ENCODE measurements around the gene FLACC1. TPM values are rescaled to one million over a fixed set of nuclear protein-coding genes. Genes with fewer than 3 reads are reported as not detected.

FLACC1 gene
- total and polyA plus RNA-seq, 7 donors, result 0.69 to 1.6 (median 1.2) TPM; not detected in 1

- H3K27ac ChIP-seq, result no peak overlapping the region
- no peaks in the 10 kb centered on the region for H3K4me1 ChIP-seq
- TF ChIP-seq POLR2AphosphoS5 (IDR thresholded peaks at IDR 0.05), result no peak
- no peak for TF ChIP-seq POLR2A (IDR thresholded peaks at IDR 0.05)
- TF ChIP-seq CTCF (IDR thresholded peaks at IDR 0.05), result no peak
- no peak for TF ChIP-seq EP300 (IDR thresholded peaks at IDR 0.05)
- 90 to 91% methylated on average over 6 of the region's 6 CpGs for WGBS, 2 donors
- no peaks in the 10 kb centered on the region for H3K36me3 ChIP-seq
- no peak for DNase-seq
- H3K9me3 ChIP-seq, result no peaks in the 10 kb centered on the region
- H3K4me3 ChIP-seq, result no peak overlapping the region
- H3K27me3 ChIP-seq, result no peaks in the 10 kb centered on the region
- intact Hi-C loops (cut with DNase I), result no loop called here
Observed at GRCh38 chr2:201248288-201248844, 108.8 kb downstream of the FLACC1 start.

- intact Hi-C loops (cut with DNase I), result no loop called here
- 65 to 66% methylated on average over 4 of the region's 4 CpGs for WGBS, 2 donors
Observed at GRCh38 chr2:201246280-201246679, 110.9 kb downstream of the FLACC1 start.

GRCh38 chr2:201244829-201245228 is 112.3 kb downstream of the FLACC1 start:
- Histone ChIP-seq H3K9me3 (no peaks in the 10 kb centered on the region), H3K27ac (no peak overlapping the region), H3K4me3 (no peak overlapping the region), H3K4me1 (no peaks in the 10 kb centered on the region), H3K36me3 (no peaks in the 10 kb centered on the region), H3K27me3 (no peaks in the 10 kb centered on the region)
- intact Hi-C loops (cut with DNase I), result no loop called here
- TF ChIP-seq CTCF (IDR thresholded peaks at IDR 0.05) (no peak), POLR2AphosphoS5 (IDR thresholded peaks at IDR 0.05) (no peak), EP300 (IDR thresholded peaks at IDR 0.05) (no peak), POLR2A (IDR thresholded peaks at IDR 0.05) (no peak)
- WGBS, 2 donors, result 92 to 95% methylated on average over 5 of the region's 5 CpGs
- DNase-seq, result no peak

More at GRCh38 chr2:201246280-201246679, 110.9 kb downstream of the FLACC1 start:
- no peaks in the 10 kb centered on the region for H3K9me3 ChIP-seq
- H3K27me3 ChIP-seq, result no peaks in the 10 kb centered on the region
- DNase-seq, result no peak
- no peak overlapping the region for H3K4me3 ChIP-seq
- no peaks in the 10 kb centered on the region for H3K4me1 ChIP-seq
- TF ChIP-seq CTCF (IDR thresholded peaks at IDR 0.05), result no peak
- no peak for TF ChIP-seq POLR2AphosphoS5 (IDR thresholded peaks at IDR 0.05)
- TF ChIP-seq EP300 (IDR thresholded peaks at IDR 0.05), result no peak
- TF ChIP-seq POLR2A (IDR thresholded peaks at IDR 0.05), result no peak
- no peak overlapping the region for H3K27ac ChIP-seq
- no peaks in the 10 kb centered on the region for H3K36me3 ChIP-seq

GRCh38 chr2:201242571-201243277 is 114.4 kb downstream of the FLACC1 start:
- intact Hi-C loops (cut with DNase I), result no loop called here
- no peak overlapping the region for H3K4me3 ChIP-seq
- no peak for DNase-seq

More at GRCh38 chr2:201242571-201243277, 114.4 kb downstream of the FLACC1 start:
- H3K36me3 ChIP-seq, result no peaks in the 10 kb centered on the region
- no peaks in the 10 kb centered on the region for H3K27me3 ChIP-seq
- no peaks in the 10 kb centered on the region for H3K9me3 ChIP-seq
- no peak for TF ChIP-seq CTCF (IDR thresholded peaks at IDR 0.05)
- no peak for TF ChIP-seq POLR2AphosphoS5 (IDR thresholded peaks at IDR 0.05)
- no peak for TF ChIP-seq EP300 (IDR thresholded peaks at IDR 0.05)
- no peak for TF ChIP-seq POLR2A (IDR thresholded peaks at IDR 0.05)
- no peaks in the 10 kb centered on the region for H3K4me1 ChIP-seq
- H3K27ac ChIP-seq, result no peak overlapping the region
